Measurements from ENCODE around the gene TPI1.

DNA sequence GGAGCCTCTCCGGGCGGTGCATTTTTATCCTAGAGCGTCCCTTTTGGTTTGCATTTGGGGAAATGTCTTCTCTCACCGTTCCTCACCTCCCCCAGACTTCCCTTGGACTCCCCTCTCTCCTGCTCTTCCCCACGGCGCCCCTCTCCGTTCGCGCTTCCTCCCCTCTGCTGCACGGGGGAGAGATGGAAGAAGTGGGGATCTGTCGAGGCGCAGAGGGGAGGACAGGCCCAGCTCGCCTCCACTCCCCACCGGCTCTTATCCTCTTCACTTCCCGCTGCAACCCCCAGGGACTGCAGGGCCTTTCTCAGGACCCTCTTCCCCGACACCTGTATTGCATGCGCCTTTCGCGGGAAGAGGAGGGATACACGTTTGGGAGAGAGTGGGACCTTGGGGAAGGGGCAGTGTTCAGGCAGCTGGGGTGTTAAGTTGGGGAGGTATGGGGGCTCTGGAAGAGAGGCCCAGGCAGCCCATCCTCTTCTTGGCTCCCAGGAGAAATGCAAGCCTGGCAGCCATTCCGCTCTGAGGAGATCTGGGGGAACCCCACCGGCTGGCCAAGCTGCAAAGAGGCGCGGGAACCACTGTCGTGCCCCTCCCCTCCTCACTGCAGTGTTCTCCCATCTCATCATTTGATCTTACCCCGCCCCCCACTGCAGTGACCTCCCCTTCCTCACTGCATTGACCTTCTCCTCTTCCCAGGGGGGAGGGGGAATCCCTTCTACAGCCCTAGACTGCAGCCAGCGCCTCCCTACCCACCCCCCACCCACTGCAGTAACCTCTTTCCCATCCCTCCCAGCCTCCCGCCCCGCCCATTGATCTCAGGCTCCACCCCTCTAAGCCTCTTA, 47.8 kb downstream of the TPI1 start:
- TF ChIP-seq CTCF (IDR thresholded peaks at IDR 0.05; ENCODE audit: low read depth, low read length, missing input control) = no peak
- TF ChIP-seq ZBTB33 (IDR thresholded peaks at IDR 0.05) = no peak
- TF ChIP-seq JUND (IDR thresholded peaks at IDR 0.05) = no peak
- no peak for TF ChIP-seq HNF4G (IDR thresholded peaks at IDR 0.05)
- TF ChIP-seq TAF1 (conservative IDR thresholded peaks at IDR 0.05) = no peak
- TF ChIP-seq, protein P1, sequence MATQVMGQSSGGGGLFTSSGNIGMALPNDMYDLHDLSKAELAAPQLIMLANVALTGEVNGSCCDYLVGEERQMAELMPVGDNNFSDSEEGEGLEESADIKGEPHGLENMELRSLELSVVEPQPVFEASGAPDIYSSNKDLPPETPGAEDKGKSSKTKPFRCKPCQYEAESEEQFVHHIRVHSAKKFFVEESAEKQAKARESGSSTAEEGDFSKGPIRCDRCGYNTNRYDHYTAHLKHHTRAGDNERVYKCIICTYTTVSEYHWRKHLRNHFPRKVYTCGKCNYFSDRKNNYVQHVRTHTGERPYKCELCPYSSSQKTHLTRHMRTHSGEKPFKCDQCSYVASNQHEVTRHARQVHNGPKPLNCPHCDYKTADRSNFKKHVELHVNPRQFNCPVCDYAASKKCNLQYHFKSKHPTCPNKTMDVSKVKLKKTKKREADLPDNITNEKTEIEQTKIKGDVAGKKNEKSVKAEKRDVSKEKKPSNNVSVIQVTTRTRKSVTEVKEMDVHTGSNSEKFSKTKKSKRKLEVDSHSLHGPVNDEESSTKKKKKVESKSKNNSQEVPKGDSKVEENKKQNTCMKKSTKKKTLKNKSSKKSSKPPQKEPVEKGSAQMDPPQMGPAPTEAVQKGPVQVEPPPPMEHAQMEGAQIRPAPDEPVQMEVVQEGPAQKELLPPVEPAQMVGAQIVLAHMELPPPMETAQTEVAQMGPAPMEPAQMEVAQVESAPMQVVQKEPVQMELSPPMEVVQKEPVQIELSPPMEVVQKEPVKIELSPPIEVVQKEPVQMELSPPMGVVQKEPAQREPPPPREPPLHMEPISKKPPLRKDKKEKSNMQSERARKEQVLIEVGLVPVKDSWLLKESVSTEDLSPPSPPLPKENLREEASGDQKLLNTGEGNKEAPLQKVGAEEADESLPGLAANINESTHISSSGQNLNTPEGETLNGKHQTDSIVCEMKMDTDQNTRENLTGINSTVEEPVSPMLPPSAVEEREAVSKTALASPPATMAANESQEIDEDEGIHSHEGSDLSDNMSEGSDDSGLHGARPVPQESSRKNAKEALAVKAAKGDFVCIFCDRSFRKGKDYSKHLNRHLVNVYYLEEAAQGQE (IDR thresholded peaks at IDR 0.05) = no peak
- TF ChIP-seq FOXA1 (IDR thresholded peaks at IDR 0.05) = no peak
- no peak for TF ChIP-seq RAD21 (IDR thresholded peaks at IDR 0.05)
- TF ChIP-seq YY1 (IDR thresholded peaks at IDR 0.05) = no peak
- TF ChIP-seq, protein P2, sequence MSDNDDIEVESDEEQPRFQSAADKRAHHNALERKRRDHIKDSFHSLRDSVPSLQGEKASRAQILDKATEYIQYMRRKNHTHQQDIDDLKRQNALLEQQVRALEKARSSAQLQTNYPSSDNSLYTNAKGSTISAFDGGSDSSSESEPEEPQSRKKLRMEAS (IDR thresholded peaks at IDR 0.05) = no peak
- TF ChIP-seq EGR1 (IDR thresholded peaks at IDR 0.05; ENCODE audit: low read depth in 2 of 2) = no peak
- no peak for TF ChIP-seq FOXA2 (IDR thresholded peaks at IDR 0.05)

All from liver (tissue), 3 donors.